Astrocyte (in vitro differentiated cells and primary cell): ENCODE results near the gene RBM38. TPM values are rescaled to one million over a fixed set of nuclear protein-coding genes. Genes with fewer than 3 reads are reported as not detected.

Experiments used
- DNase-seq: peaks from one replicate; pipeline ENCODE4 v3.0.0-alpha.2; 2010; ENCODE audit warnings: low read depth
- FAIRE-seq: peaks from 2 replicates; lab custom pipeline; 2011; peaks lifted over from hg19 to GRCh38; lab: Jason Lieb, UNC
- H2AFZ ChIP-seq: 2 replicates; pipeline ENCODE4 v1.6.0; 2012; ENCODE audit warnings: low read depth, low read length, inconsistent platforms
- H3K27ac ChIP-seq: 2 replicates; pipeline ENCODE4 v1.5.1; 2011; ENCODE audit warnings: low read depth, low read length, inconsistent platforms
- H3K27me3 ChIP-seq: 2 replicates; pipeline ENCODE4 v1.6.0; 2011; ENCODE audit warnings: low read length, inconsistent platforms; ENCODE audit not compliant: insufficient read depth
- H3K36me3 ChIP-seq: 2 replicates; pipeline ENCODE4 v1.5.1; 2011; ENCODE audit warnings: low read length, inconsistent platforms; ENCODE audit not compliant: insufficient read depth
- H3K4me1 ChIP-seq: 2 replicates; pipeline ENCODE4 v1.5.1; 2011; ENCODE audit warnings: low read length, inconsistent platforms; ENCODE audit not compliant: insufficient read depth
- H3K4me2 ChIP-seq: 2 replicates; pipeline ENCODE4 v1.6.0; 2012; ENCODE audit warnings: low read length, inconsistent platforms
- H3K4me3 ChIP-seq: 2 replicates; pipeline ENCODE4 v1.5.1; 2011; ENCODE audit warnings: low read depth, mild to moderate bottlenecking, low read length, inconsistent platforms; ENCODE audit not compliant: insufficient read depth
- H3K79me2 ChIP-seq: 2 replicates; pipeline ENCODE4 v1.6.0; 2012; ENCODE audit warnings: mild to moderate bottlenecking, low read length, inconsistent platforms; ENCODE audit not compliant: insufficient read depth
- H3K9ac ChIP-seq: 2 replicates; pipeline ENCODE4 v1.6.0; 2012; ENCODE audit warnings: mild to moderate bottlenecking, low read length, inconsistent platforms
- H3K9me3 ChIP-seq: 2 replicates; pipeline ENCODE4 v1.5.1; 2012; ENCODE audit warnings: low read depth, mild to moderate bottlenecking, low read length, inconsistent platforms; ENCODE audit not compliant: insufficient read depth
- H4K20me1 ChIP-seq: 2 replicates; pipeline ENCODE4 v1.6.0; 2012; ENCODE audit warnings: low read length, inconsistent platforms; ENCODE audit not compliant: insufficient read depth
- H3K27ac Mint-ChIP-seq: one replicate; pipeline ENCODE4 v1.8.0; 2021; ENCODE audit warnings: mild to moderate bottlenecking, mixed read lengths; ENCODE audit not compliant: unreplicated experiment
- H3K27me3 Mint-ChIP-seq: one replicate; pipeline ENCODE4 v1.8.0; 2021; ENCODE audit warnings: low read depth, mixed read lengths; ENCODE audit not compliant: unreplicated experiment
- H3K36me3 Mint-ChIP-seq: one replicate; pipeline ENCODE4 v1.8.0; 2021; ENCODE audit warnings: low read depth, mixed read lengths; ENCODE audit not compliant: unreplicated experiment
- H3K4me1 Mint-ChIP-seq: one replicate; pipeline ENCODE4 v1.8.0; 2021; ENCODE audit warnings: low read depth, mixed read lengths; ENCODE audit not compliant: unreplicated experiment
- H3K4me3 Mint-ChIP-seq: one replicate; pipeline ENCODE4 v1.8.0; 2021; ENCODE audit warnings: mild to moderate bottlenecking, moderate library complexity, mixed read lengths; ENCODE audit not compliant: unreplicated experiment
- H3K9me3 Mint-ChIP-seq: one replicate; pipeline ENCODE4 v1.8.0; 2021; ENCODE audit warnings: mild to moderate bottlenecking, mixed read lengths; ENCODE audit not compliant: unreplicated experiment
- CTCF ChIP-seq: IDR thresholded peaks from 2 replicates; pipeline ENCODE4 v1.5.1; 2011; ENCODE audit warnings: low read depth, mild to moderate bottlenecking, inconsistent platforms, low read length, moderate library complexity; ENCODE audit not compliant: insufficient read depth
- EZH2 ChIP-seq: IDR thresholded peaks from 2 replicates; pipeline ENCODE4 v1.6.1; 2012; ENCODE audit warnings: mild to moderate bottlenecking, low read length, inconsistent platforms; ENCODE audit not compliant: insufficient read depth
- total RNA-seq: library from RNA; stranded (reverse); gene quantifications from 2 replicates; pipeline ENCODE4 v1.2.1, GENCODE V29; 2021

Gene RBM38
- total RNA-seq, 1 donor from 2014 or later, result 43.5 TPM

GRCh38 chr20:57372581-57373350 is 18.4 kb upstream of the RBM38 start:
- H4K20me1 ChIP-seq, result peaks cover 23% of the 10 kb centered on the region
- H3K36me3 ChIP-seq, result peaks cover 52% of the 10 kb centered on the region
- DNase-seq (no peak), FAIRE-seq (no peak)
- H3K4me2 ChIP-seq, result no peak overlapping the region
- H3K4me3 ChIP-seq, result no peak overlapping the region
- Mint-ChIP-seq H3K9me3 (no peaks in the 10 kb centered on the region), H3K4me1 (no peaks in the 10 kb centered on the region), H3K27ac (no peak overlapping the region), H3K36me3 (peaks cover 49% of the 10 kb centered on the region), H3K27me3 (no peaks in the 10 kb centered on the region), H3K4me3 (no peak overlapping the region)
- no peak overlapping the region for H3K27ac ChIP-seq
- no peak overlapping the region for H3K9ac ChIP-seq
- TF ChIP-seq EZH2, result no peak
- TF ChIP-seq CTCF, result no peak
- H2AFZ ChIP-seq, result no peak overlapping the region
- H3K4me1 ChIP-seq, result no peaks in the 10 kb centered on the region
- H3K27me3 ChIP-seq, result no peaks in the 10 kb centered on the region
- no peaks in the 10 kb centered on the region for H3K79me2 ChIP-seq
- no peaks in the 10 kb centered on the region for H3K9me3 ChIP-seq

GRCh38 chr20:57374343-57374930 is 16.8 kb upstream of the RBM38 start:
- no peak overlapping the region for H3K4me2 ChIP-seq
- no peak overlapping the region for H2AFZ ChIP-seq
- H3K4me3 ChIP-seq, result no peak overlapping the region
- H3K9me3 ChIP-seq, result no peaks in the 10 kb centered on the region
- DNase-seq, result no peak
- no peaks in the 10 kb centered on the region for H3K27me3 ChIP-seq
- Mint-ChIP-seq H3K36me3 (peaks cover 49% of the 10 kb centered on the region), H3K27me3 (no peaks in the 10 kb centered on the region), H3K4me1 (no peaks in the 10 kb centered on the region), H3K27ac (no peak overlapping the region), H3K9me3 (no peaks in the 10 kb centered on the region), H3K4me3 (no peak overlapping the region)
- H3K27ac ChIP-seq, result no peak overlapping the region
- FAIRE-seq, result no peak
- no peaks in the 10 kb centered on the region for H3K79me2 ChIP-seq
- TF ChIP-seq EZH2, result no peak
- TF ChIP-seq CTCF, result no peak
- peaks cover 43% of the 10 kb centered on the region for H3K36me3 ChIP-seq
- no peaks in the 10 kb centered on the region for H3K4me1 ChIP-seq
- H3K9ac ChIP-seq, result no peak overlapping the region
- H4K20me1 ChIP-seq, result peaks cover 30% of the 10 kb centered on the region
